Measurements from ENCODE around the gene TYRO3. TPM values are rescaled to one million over a fixed set of nuclear protein-coding genes. Genes with fewer than 3 reads are reported as not detected.
"Not testable (repeated sequence)": the region's sequence is repeated elsewhere in the genome, so short reads cannot be mapped to it uniquely, and the experiment has no call there.

TYRO3 gene
- total RNA-seq, 1 donor = 3.0 TPM

GRCh38 chr15:41571948-41572347 is 12.9 kb downstream of the TYRO3 start:
- DNase-seq (ENCODE audit: low read depth in 2 of 3, low spot score in 2 of 3) = no peak

GRCh38 chr15:41572866-41573265 is 13.9 kb downstream of the TYRO3 start:
- no peak for DNase-seq (ENCODE audit: low read depth in 2 of 3, low spot score in 2 of 3)

- DNase-seq (ENCODE audit: low read depth in 2 of 3, low spot score in 2 of 3) = no peak
Observed at GRCh38 chr15:41573396-41573795, 14.4 kb downstream of the TYRO3 start.

GRCh38 chr15:41574158-41574557 is 15.1 kb downstream of the TYRO3 start:
- DNase-seq (ENCODE audit: low read depth in 2 of 3, low spot score in 2 of 3) = no peak

- DNase-seq (ENCODE audit: low read depth in 2 of 3, low spot score in 2 of 3) = no peak
Observed at GRCh38 chr15:41575282-41575681, 16.3 kb downstream of the TYRO3 start.

GRCh38 chr15:41577863-41578735 is 19.1 kb downstream of the TYRO3 start:
- DNase-seq (ENCODE audit: low read depth in 2 of 3, low spot score in 2 of 3) = no peak

- DNase-seq (ENCODE audit: low read depth in 2 of 3, low spot score in 2 of 3) = no peak
Observed at GRCh38 chr15:41578736-41579383, 19.8 kb downstream of the TYRO3 start.

- DNase-seq (ENCODE audit: low read depth in 2 of 3, low spot score in 2 of 3) = no peak
Observed at GRCh38 chr15:41581110-41581509, 22.1 kb downstream of the TYRO3 start.

- no peak for DNase-seq (ENCODE audit: low read depth in 2 of 3, low spot score in 2 of 3)
Observed at GRCh38 chr15:41583795-41584194, 24.8 kb downstream of the TYRO3 start.

- no peak for DNase-seq (ENCODE audit: low read depth in 2 of 3, low spot score in 2 of 3)
Observed at GRCh38 chr15:41584636-41585126, 25.7 kb downstream of the TYRO3 start.

- DNase-seq (ENCODE audit: low read depth in 2 of 3, low spot score in 2 of 3) = peak in 2 of 3 donors; percentile 33 to 57
Observed at GRCh38 chr15:41585127-41586047, 26.4 kb downstream of the TYRO3 start.

GRCh38 chr15:41586531-41587282 is 27.7 kb downstream of the TYRO3 start:
- DNase-seq (ENCODE audit: low read depth in 2 of 3, low spot score in 2 of 3) = not testable (repeated sequence)

- DNase-seq (ENCODE audit: low read depth in 2 of 3, low spot score in 2 of 3) = not testable (repeated sequence)
Observed at GRCh38 chr15:41589018-41589417, 30.0 kb downstream of the TYRO3 start.

- DNase-seq (ENCODE audit: low read depth in 2 of 3, low spot score in 2 of 3) = not testable (repeated sequence)
Observed at GRCh38 chr15:41589571-41589970, 30.6 kb downstream of the TYRO3 start.

GRCh38 chr15:41591217-41591616 is 32.2 kb downstream of the TYRO3 start:
- not testable (repeated sequence) for DNase-seq (ENCODE audit: low read depth in 2 of 3, low spot score in 2 of 3)

- DNase-seq (ENCODE audit: low read depth in 2 of 3, low spot score in 2 of 3) = not testable (repeated sequence)
Observed at GRCh38 chr15:41592718-41593117, 33.7 kb downstream of the TYRO3 start.

- no peak for DNase-seq (ENCODE audit: low read depth in 2 of 3, low spot score in 2 of 3)
Observed at GRCh38 chr15:41594801-41595746, 36.1 kb downstream of the TYRO3 start.

GRCh38 chr15:41596972-41597371 is 38.0 kb downstream of the TYRO3 start:
- DNase-seq (ENCODE audit: low read depth in 2 of 3, low spot score in 2 of 3) = no peak

GRCh38 chr15:41597787-41598186 is 38.8 kb downstream of the TYRO3 start:
- no peak for DNase-seq (ENCODE audit: low read depth in 2 of 3, low spot score in 2 of 3)

Measured in hematopoietic multipotent progenitor cell (in vitro differentiated cells).